IMR-90 (cell line): Measurements from ENCODE around the gene CCDC9. TPM values are rescaled to one million over a fixed set of nuclear protein-coding genes. Genes with fewer than 3 reads are reported as not detected.

Source experiments
- ATAC-seq: fragments of 200-7000 bp; cut with Tn5 transposase; 2 replicates; pipeline ENCODE4 v1.9.1; 2020; ENCODE audit warnings: low read depth, mild to moderate bottlenecking, moderate library complexity
- BruUV-seq: library from RNA; stranded (reverse); fragments of 400-500 nt; replicated peaks from 2 replicates; lab custom pipeline; 2021; lab: Mats Ljungman, UMichigan
- CTCF ChIA-PET: fragments of 300-600 bp; formaldehyde crosslinking; extraction: SDS; loops from one replicate; lab custom pipeline; 2021; ENCODE audit warnings: antibody characterized with exemption; lab: Yijun Ruan, JAX
- POLR2A ChIA-PET: fragments of 300-600 bp; sonication (Branson Sonifier 250); formaldehyde crosslinking; loops from one replicate; lab custom pipeline; 2022; ENCODE audit warnings: antibody characterized with exemption; ENCODE audit not compliant: unreplicated experiment; lab: Charles Lee
- DNase-seq: peaks from one replicate; pipeline ENCODE4 v3.0.0; 2013
- H2AFZ ChIP-seq: replicated peaks from 2 replicates; pipeline ENCODE3; 2013; ENCODE audit warnings: low read length, mild to moderate bottlenecking; ENCODE audit not compliant: poor library complexity
- H2AK5ac ChIP-seq: 2 replicates; pipeline ENCODE4 v1.6.1; 2013; ENCODE audit warnings: low read depth, low read length, inconsistent platforms
- H2AK9ac ChIP-seq: replicated peaks from 2 replicates; pipeline ENCODE3; 2013; ENCODE audit warnings: mild to moderate bottlenecking, low read depth, low read length, moderate library complexity; ENCODE audit not compliant: poor library complexity
- H2BK120ac ChIP-seq: 2 replicates; pipeline ENCODE4 v1.6.1; 2013; ENCODE audit warnings: low read depth, low read length, inconsistent platforms
- H2BK15ac ChIP-seq: 3 replicates; pipeline ENCODE4 v1.6.1; 2013; ENCODE audit warnings: low read depth, low read length, inconsistent platforms
- H2BK20ac ChIP-seq: 2 replicates; pipeline ENCODE4 v1.6.1; 2013; ENCODE audit warnings: low read depth, mild to moderate bottlenecking, inconsistent platforms, low read length, moderate library complexity
- H2BK5ac ChIP-seq: 2 replicates; pipeline ENCODE4 v1.6.1; 2013; ENCODE audit warnings: mild to moderate bottlenecking, low read depth, low read length, inconsistent platforms; ENCODE audit not compliant: poor library complexity, severe bottlenecking
- H3K14ac ChIP-seq: replicated peaks from 2 replicates; pipeline ENCODE4 v1.6.1; 2013; ENCODE audit warnings: low read depth, low read length, inconsistent platforms
- H3K18ac ChIP-seq: 2 replicates; pipeline ENCODE4 v1.6.1; 2013; ENCODE audit warnings: low read depth, low read length, control low read depth
- H3K23ac ChIP-seq: 2 replicates; pipeline ENCODE4 v1.6.1; 2013; ENCODE audit warnings: low read depth, low read length, inconsistent platforms
- H3K27ac ChIP-seq: 2 replicates; pipeline ENCODE4 v1.5.1; 2013; ENCODE audit warnings: mild to moderate bottlenecking, control low read depth, low read length; ENCODE audit not compliant: insufficient read depth
- H3K27me3 ChIP-seq: 2 replicates; pipeline ENCODE4 v1.6.1; 2013; ENCODE audit warnings: low read length; ENCODE audit not compliant: control insufficient read depth, insufficient read depth
- H3K36me3 ChIP-seq: 2 replicates; pipeline ENCODE4 v1.6.1; 2013; ENCODE audit warnings: low read length, mixed read lengths; ENCODE audit not compliant: control insufficient read depth, insufficient read depth
- H3K4ac ChIP-seq: 2 replicates; pipeline ENCODE4 v1.6.1; 2013; ENCODE audit warnings: low read depth, low read length, inconsistent platforms
- H3K4me1 ChIP-seq: 2 replicates; pipeline ENCODE4 v1.6.1; 2013; ENCODE audit warnings: low read length, mixed read lengths; ENCODE audit not compliant: control insufficient read depth, insufficient read depth
- H3K4me2 ChIP-seq: 2 replicates; pipeline ENCODE4 v1.6.1; 2013; ENCODE audit warnings: low read depth, mild to moderate bottlenecking, control low read depth, low read length, moderate library complexity
- H3K4me3 ChIP-seq: 2 replicates; pipeline ENCODE4 v1.5.1; 2013; ENCODE audit warnings: low read depth, mild to moderate bottlenecking, control low read depth, low read length, moderate library complexity; ENCODE audit not compliant: insufficient read depth
- H3K56ac ChIP-seq: 2 replicates; pipeline ENCODE4 v1.6.1; 2013; ENCODE audit warnings: low read length, inconsistent platforms; ENCODE audit not compliant: insufficient read depth; ENCODE audit errors: extremely low read depth
- H3K79me1 ChIP-seq, 2 experiments: 2 replicates each; pipeline ENCODE4 v1.6.1; 2013; ENCODE audit warnings: low read length in 2 of 2, inconsistent platforms in 1 of 2, low read depth in 1 of 2
- H3K9ac ChIP-seq: 2 replicates; pipeline ENCODE4 v1.6.1; 2013; ENCODE audit warnings: low read depth, low read length, control low read depth
- H3K9me1 ChIP-seq: 2 replicates; pipeline ENCODE4 v1.6.1; 2013; ENCODE audit warnings: low read length, inconsistent platforms; ENCODE audit not compliant: insufficient read depth
- H3K9me3 ChIP-seq: 2 replicates; pipeline ENCODE4 v1.6.1; 2013; ENCODE audit warnings: low read length; ENCODE audit not compliant: control insufficient read depth, insufficient read depth
- H4K20me1 ChIP-seq: 2 replicates; pipeline ENCODE4 v1.6.1; 2013; ENCODE audit warnings: low read length, inconsistent platforms; ENCODE audit not compliant: insufficient read depth
- H4K5ac ChIP-seq: 2 replicates; pipeline ENCODE4 v1.6.1; 2013; ENCODE audit warnings: mild to moderate bottlenecking, low read depth, low read length, control low read depth
- H4K8ac ChIP-seq, 2 experiments: 2 replicates each; pipeline ENCODE4 v1.6.1; 2013; ENCODE audit warnings: low read depth in 2 of 2, low read length in 2 of 2, control low read depth in 1 of 2, inconsistent platforms in 1 of 2
- H4K91ac ChIP-seq: 2 replicates; pipeline ENCODE4 v1.6.1; 2013; ENCODE audit warnings: low read depth, low read length, inconsistent platforms; ENCODE audit not compliant: insufficient read depth
- BHLHE40 ChIP-seq: fragments of 150-350 bp; IDR thresholded peaks from 2 replicates; pipeline ENCODE4 v1.6.1; 2016; ENCODE audit warnings: mild to moderate bottlenecking, low read depth, low read length
- CEBPB ChIP-seq: IDR thresholded peaks from 2 replicates; pipeline ENCODE4 v1.6.1; 2012; ENCODE audit warnings: low read depth, low read length, improper control_type of control experiment
- CHD1 ChIP-seq: IDR thresholded peaks from 2 replicates; pipeline ENCODE4 v1.6.1; 2012; ENCODE audit warnings: low read depth, low read length, improper control_type of control experiment
- FOS ChIP-seq: fragments of 150-350 bp; IDR thresholded peaks from 2 replicates; pipeline ENCODE4 v1.6.1; 2016; ENCODE audit warnings: low read depth, low read length
- MAFK ChIP-seq: IDR thresholded peaks from 2 replicates; pipeline ENCODE4 v1.6.1; 2012; ENCODE audit warnings: low read depth, low read length, improper control_type of control experiment
- MAZ ChIP-seq: IDR thresholded peaks from 2 replicates; pipeline ENCODE4 v1.6.1; 2012; ENCODE audit warnings: low read depth, mild to moderate bottlenecking, low read length, improper control_type of control experiment, moderate library complexity, borderline replicate concordance
- MXI1 ChIP-seq: IDR thresholded peaks from 2 replicates; pipeline ENCODE4 v1.6.1; 2012; ENCODE audit warnings: low read depth, mild to moderate bottlenecking, low read length, moderate library complexity, borderline replicate concordance
- NFE2L2 ChIP-seq: fragments of 150-350 bp; IDR thresholded peaks from 2 replicates; pipeline ENCODE4 v1.6.1; 2016; ENCODE audit warnings: low read depth, mild to moderate bottlenecking, low read length
- POLR2A ChIP-seq: IDR thresholded peaks from 2 replicates; pipeline ENCODE4 v1.6.1; 2012; ENCODE audit warnings: mild to moderate bottlenecking, low read depth, low read length
- RAD21 ChIP-seq: IDR thresholded peaks from 2 replicates; pipeline ENCODE4 v1.6.1; 2012; ENCODE audit warnings: low read length, improper control_type of control experiment
- RCOR1 ChIP-seq: IDR thresholded peaks from 2 replicates; pipeline ENCODE4 v1.6.1; 2012; ENCODE audit warnings: mild to moderate bottlenecking, low read length, improper control_type of control experiment; ENCODE audit not compliant: insufficient replicate concordance
- RFX5 ChIP-seq: IDR thresholded peaks from 2 replicates; pipeline ENCODE4 v1.8.0; 2012; ENCODE audit warnings: low read depth, mild to moderate bottlenecking, low read length, moderate library complexity
- SMC3 ChIP-seq: fragments of 150-350 bp; IDR thresholded peaks from 2 replicates; pipeline ENCODE4 v1.6.1; 2016; ENCODE audit warnings: low read depth, mild to moderate bottlenecking, antibody characterized with exemption, low read length, moderate library complexity
- WGBS, 2 experiments: methylation state at CpG; one replicate each; pipeline versions ENCODE4 v1.1.5 to v1.1.7; 2013; ENCODE audit warnings: missing lambda C conversion rate in 2 of 2; ENCODE audit not compliant: insufficient read length in 1 of 2; ENCODE audit errors: extremely low coverage in 2 of 2; 5-methylcytosine and 5-hydroxymethylcytosine counted together
- dilution Hi-C: fragments of 300-500 bp; cut with HindIII; formaldehyde crosslinking; loops from one replicate; pipeline ENCODE4 v1.14.3; 2018; ENCODE audit warnings: low sequenced_read_pairs; ENCODE audit not compliant: unreplicated experiment
- in situ Hi-C: fragments of 300-500 bp; cut with MboI; formaldehyde crosslinking; loops from 3 replicates; pipeline ENCODE4 v1.14.3; 2019; ENCODE audit warnings: low sequenced_read_pairs, inconsistent platforms, mixed read lengths
- intact Hi-C: fragments of 100-400 bp; cut with micrococcal nuclease; formaldehyde crosslinking; loops from 2 replicates; pipeline ENCODE4 v1.10.0; 2022
- polyA plus RNA-seq, 3 experiments: library from polyadenylated mRNA; depleted of rRNA; stranded (reverse); fragments of >200 nt; gene quantifications; 2 replicates each; pipeline ENCODE4 v1.2.3, GENCODE V29; 2012; ENCODE audit warnings: low replicate concordance in 1 of 3
- total RNA-seq: library from RNA; depleted of rRNA; stranded (reverse); fragments of >200 nt; gene quantifications from 2 replicates; pipeline ENCODE4 v1.2.3, GENCODE V29; 2012
- TF ChIP-seq, protein P1 (sequence below): conservative IDR thresholded peaks from 2 replicates; pipeline ENCODE4 v1.5.1; 2012; ENCODE audit warnings: mild to moderate bottlenecking, low read depth, low read length, improper control_type of control experiment
- TF ChIP-seq, protein P2 (sequence below): fragments of 150-350 bp; IDR thresholded peaks from 2 replicates; pipeline ENCODE4 v1.6.1; 2016; ENCODE audit warnings: low read depth, mild to moderate bottlenecking, low read length, moderate library complexity, borderline replicate concordance
- TF ChIP-seq, protein P3 (sequence below): fragments of 150-350 bp; IDR thresholded peaks from 2 replicates; pipeline ENCODE4 v1.6.1; 2017; ENCODE audit warnings: mild to moderate bottlenecking, antibody characterized with exemption, low read length, low read depth

The CCDC9 gene
- total and polyA plus RNA-seq, 2 of the 4 experiments (the other 2 are of a cell fraction): 2.9 to 8.6 TPM

DNA sequence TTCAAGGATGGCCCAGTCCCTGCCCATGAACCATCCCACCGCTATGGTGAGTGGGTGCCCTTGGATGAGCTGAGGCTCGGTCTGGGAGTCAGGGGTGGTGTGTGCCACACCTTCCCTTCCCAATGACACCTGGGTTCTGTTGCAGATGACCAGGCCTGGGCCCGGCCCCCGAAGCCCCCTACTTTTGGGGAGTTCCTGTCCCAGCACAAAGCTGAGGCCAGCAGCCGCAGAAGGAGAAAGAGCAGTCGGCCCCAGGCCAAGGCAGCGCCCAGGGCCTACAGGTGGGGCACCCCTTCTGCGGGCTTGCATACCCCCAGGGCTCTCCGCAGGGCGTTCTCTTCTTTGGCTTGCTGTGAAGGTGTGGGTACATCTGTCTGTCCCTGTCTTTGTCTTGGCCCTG lies 14.1 kb downstream of the CCDC9 start:
- Histone ChIP-seq H2BK20ac (no peak overlapping the region), H3K27me3 (no peaks in the 10 kb centered on the region), H3K9me1 (peaks cover 5% of the 10 kb centered on the region), H2AK5ac (no peak overlapping the region), H3K4ac (no peak overlapping the region), H3K9ac (no peak overlapping the region), H3K14ac (no peak overlapping the region), H2BK5ac (no peak overlapping the region), H3K56ac (no peak overlapping the region), H3K27ac (no peak overlapping the region), H3K4me1 (peaks cover 5% of the 10 kb centered on the region), H4K91ac (no peak overlapping the region), H2BK120ac (no peak overlapping the region), H3K36me3 (peaks cover 36% of the 10 kb centered on the region), H3K4me2 (no peak overlapping the region), H3K9me3 (no peaks in the 10 kb centered on the region), H4K8ac (no peak overlapping the region), H3K4me3 (no peak overlapping the region), H3K18ac (no peak overlapping the region), H3K23ac (no peak overlapping the region), H4K5ac (no peak overlapping the region), H3K79me1 (peaks cover under 1 to 34% of the 10 kb centered on the region in 2 experiments; a peak in 3 of 4 replicates), H2AK9ac (no peak overlapping the region), H4K20me1 (peaks cover 12% of the 10 kb centered on the region), H2AFZ (no peak overlapping the region), H2BK15ac (no peak overlapping the region)
- no peak for DNase-seq
- WGBS, 2 experiments: 100% methylated on average over 1 of the region's 10 CpGs; no CpG with 5 or more reads in 1 of the 2 experiments
- no TSS peak for BruUV-seq
- POLR2A ChIA-PET: no interaction called here
- TF ChIP-seq RAD21: no peak
- TF ChIP-seq MAFK: no peak
- TF ChIP-seq FOS: no peak
- no peak for TF ChIP-seq CHD1
- TF ChIP-seq RFX5: no peak
- no peak for TF ChIP-seq BHLHE40
- TF ChIP-seq, protein P1, sequence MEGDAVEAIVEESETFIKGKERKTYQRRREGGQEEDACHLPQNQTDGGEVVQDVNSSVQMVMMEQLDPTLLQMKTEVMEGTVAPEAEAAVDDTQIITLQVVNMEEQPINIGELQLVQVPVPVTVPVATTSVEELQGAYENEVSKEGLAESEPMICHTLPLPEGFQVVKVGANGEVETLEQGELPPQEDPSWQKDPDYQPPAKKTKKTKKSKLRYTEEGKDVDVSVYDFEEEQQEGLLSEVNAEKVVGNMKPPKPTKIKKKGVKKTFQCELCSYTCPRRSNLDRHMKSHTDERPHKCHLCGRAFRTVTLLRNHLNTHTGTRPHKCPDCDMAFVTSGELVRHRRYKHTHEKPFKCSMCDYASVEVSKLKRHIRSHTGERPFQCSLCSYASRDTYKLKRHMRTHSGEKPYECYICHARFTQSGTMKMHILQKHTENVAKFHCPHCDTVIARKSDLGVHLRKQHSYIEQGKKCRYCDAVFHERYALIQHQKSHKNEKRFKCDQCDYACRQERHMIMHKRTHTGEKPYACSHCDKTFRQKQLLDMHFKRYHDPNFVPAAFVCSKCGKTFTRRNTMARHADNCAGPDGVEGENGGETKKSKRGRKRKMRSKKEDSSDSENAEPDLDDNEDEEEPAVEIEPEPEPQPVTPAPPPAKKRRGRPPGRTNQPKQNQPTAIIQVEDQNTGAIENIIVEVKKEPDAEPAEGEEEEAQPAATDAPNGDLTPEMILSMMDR: no peak
- no peak for TF ChIP-seq POLR2A
- TF ChIP-seq RCOR1: no peak
- TF ChIP-seq NFE2L2: no peak
- no peak for TF ChIP-seq CEBPB
- TF ChIP-seq MXI1: no peak
- TF ChIP-seq, protein P2, sequence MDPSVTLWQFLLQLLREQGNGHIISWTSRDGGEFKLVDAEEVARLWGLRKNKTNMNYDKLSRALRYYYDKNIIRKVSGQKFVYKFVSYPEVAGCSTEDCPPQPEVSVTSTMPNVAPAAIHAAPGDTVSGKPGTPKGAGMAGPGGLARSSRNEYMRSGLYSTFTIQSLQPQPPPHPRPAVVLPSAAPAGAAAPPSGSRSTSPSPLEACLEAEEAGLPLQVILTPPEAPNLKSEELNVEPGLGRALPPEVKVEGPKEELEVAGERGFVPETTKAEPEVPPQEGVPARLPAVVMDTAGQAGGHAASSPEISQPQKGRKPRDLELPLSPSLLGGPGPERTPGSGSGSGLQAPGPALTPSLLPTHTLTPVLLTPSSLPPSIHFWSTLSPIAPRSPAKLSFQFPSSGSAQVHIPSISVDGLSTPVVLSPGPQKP: no peak
- TF ChIP-seq MAZ: no peak
- TF ChIP-seq SMC3: no peak
- TF ChIP-seq, protein P3, sequence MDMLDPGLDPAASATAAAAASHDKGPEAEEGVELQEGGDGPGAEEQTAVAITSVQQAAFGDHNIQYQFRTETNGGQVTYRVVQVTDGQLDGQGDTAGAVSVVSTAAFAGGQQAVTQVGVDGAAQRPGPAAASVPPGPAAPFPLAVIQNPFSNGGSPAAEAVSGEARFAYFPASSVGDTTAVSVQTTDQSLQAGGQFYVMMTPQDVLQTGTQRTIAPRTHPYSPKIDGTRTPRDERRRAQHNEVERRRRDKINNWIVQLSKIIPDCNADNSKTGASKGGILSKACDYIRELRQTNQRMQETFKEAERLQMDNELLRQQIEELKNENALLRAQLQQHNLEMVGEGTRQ: no peak
- CTCF ChIA-PET: no interaction called here
- intact Hi-C loops: no loop called here
- dilution Hi-C loops: no loop called here
- in situ Hi-C loops: no loop called here
- ATAC-seq: no peak
